Left renal cortex interstitium (tissue), 4 donors: ENCODE results near the gene KRTAP16-1. TPM values are rescaled to one million over a fixed set of nuclear protein-coding genes. Genes with fewer than 3 reads are reported as not detected.
A peak's percentile ranks its signal among the peaks of the same experiment; 100 is the strongest.
"Not testable (repeated sequence)": the region's sequence is repeated elsewhere in the genome, so short reads cannot be mapped to it uniquely, and the experiment has no call there.

Experiments
- DNase-seq, 4 donors: peaks; one replicate each; pipeline ENCODE4 v3.0.0-alpha.2; 2013; ENCODE audit warnings: low read depth in 4 of 4, low spot score in 2 of 4, missing footprints in 1 of 4
- polyA plus RNA-seq, 4 donors: library from polyadenylated mRNA; unstranded; fragments of 120-200 nt; gene quantifications; one replicate each; pipeline ENCODE4 v1.2.1, GENCODE V29; 2013; ENCODE audit not compliant: insufficient read length in 4 of 4

The KRTAP16-1 gene, protein sequence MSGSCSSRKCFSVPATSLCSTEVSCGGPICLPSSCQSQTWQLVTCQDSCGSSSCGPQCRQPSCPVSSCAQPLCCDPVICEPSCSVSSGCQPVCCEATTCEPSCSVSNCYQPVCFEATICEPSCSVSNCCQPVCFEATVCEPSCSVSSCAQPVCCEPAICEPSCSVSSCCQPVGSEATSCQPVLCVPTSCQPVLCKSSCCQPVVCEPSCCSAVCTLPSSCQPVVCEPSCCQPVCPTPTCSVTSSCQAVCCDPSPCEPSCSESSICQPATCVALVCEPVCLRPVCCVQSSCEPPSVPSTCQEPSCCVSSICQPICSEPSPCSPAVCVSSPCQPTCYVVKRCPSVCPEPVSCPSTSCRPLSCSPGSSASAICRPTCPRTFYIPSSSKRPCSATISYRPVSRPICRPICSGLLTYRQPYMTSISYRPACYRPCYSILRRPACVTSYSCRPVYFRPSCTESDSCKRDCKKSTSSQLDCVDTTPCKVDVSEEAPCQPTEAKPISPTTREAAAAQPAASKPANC
- polyA plus RNA-seq = not detected

DNA sequence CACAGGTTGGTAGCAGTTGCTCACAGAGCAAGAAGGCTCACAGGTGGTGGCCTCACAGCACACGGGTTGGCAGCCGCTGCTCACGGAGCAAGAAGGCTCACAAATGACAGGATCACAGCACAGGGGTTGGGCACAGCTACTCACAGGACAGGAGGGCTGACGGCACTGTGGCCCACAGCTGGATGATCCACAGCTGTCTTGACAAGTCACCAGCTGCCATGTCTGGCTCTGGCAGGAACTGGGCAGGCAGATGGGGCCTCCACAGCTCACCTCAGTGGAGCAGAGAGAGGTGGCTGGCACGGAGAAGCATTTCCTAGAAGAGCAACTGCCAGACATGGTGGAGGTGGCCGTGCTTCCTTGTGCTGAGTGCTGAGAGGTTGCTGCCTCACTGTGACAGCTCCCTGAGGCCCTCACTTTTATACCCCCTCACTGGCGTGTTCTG is at the start of gene KRTAP16-1:
TSS of gene KRTAP16-1 (minus strand) at position 392 of the 442 bp plus-strand sequence. CDS start at position 336, 56 bp downstream.
- no peak for DNase-seq

DNA sequence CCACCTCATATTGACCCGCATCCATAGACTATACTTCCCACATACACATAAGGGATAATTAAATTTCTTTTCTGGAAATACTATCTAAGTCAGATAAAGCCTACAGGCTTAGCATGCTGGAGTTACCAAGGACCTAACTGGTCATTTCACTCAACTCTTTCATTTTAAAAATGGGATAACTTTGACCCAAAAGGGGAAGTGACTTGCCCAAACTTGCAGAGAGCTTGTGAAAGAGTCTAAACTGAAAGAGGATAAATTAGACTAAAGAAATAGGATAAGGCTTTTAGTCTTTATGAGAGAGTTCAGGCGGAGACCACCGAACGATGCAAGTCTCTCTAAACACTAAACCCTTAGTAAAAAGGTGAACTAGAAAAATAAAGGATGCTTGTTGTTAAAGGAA is 45.4 kb upstream of the KRTAP16-1 start:
- DNase-seq = no peak

DNA sequence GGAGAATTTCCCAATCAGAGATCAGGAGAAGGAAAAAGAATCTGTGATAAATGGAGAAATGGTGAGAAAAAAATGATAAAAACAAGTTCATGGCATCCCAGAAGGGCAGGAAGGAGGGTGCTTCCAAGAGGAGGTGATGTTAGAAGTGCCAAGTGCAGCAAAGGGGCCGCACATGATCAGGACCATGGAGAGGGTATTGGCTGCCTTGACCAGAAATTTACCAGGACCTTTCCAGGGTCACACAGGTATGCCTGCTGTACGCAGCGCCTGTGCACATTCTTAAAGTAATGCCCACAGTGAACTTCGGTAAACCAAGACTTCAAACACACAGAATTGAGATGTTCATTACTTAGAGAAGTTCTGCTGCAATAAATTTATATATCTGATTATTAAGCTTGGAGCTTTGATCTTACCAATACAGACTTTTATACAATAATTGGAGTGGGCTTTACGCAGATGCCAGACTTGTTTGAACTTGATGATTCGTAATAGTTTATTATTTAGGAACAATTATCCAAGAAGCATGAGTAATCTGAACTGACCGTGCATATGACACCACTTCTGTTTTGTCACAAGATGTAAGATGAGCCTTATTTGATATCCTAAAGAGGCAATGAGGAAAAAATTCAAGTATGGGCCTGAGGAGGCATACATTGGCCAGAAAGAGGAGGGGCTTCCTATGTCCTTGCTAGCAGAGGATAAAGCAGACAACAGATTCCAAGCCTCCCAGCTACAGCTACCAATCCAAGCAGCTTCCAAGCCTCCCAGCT is 43.7 kb upstream of the KRTAP16-1 start:
- no peak for DNase-seq

DNA sequence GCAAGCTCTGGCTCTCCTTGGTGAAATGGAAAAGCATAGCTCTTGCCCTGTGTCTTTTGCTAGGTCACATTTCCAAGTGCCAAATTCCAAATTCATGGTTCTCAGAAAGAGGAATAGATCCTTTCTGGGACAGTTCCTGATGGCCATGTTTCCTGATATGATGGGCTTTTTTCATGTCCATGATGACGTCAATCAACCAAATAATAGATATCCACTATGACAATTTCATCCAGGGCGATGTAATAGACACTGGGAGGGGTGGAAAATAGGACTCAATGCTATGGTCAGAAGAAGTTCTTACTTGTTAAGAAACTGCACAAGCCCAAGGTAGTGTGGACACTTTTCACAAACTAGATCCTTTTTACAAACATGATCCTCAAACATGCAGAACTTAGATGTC is 42.1 kb upstream of the KRTAP16-1 start:
- DNase-seq = no peak

DNA sequence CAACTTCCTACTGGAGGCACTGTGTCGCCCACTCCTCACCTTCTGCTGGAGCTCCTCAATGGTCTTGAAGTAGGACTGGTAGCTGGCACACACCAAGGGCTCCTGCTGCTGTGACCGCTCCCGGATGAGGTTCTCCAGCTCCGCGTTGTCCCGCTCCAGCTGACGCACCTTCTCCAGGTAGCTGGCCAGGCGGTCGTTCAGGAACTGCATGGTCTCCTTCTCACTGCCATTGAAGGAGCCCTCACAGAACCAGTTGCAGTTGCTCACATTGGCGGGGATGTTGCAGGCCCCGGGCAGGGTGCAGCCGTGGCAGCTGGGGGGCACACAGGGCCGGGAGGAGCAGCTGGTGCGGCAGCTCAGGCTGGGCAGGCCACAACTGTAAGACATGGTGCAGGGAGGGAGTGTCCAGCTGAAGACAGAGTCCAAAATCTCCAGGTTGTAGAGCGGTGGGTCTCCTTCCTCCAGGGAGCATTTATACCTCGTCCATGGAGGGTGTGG is 41.3 kb upstream of the KRTAP16-1 start, which contains the start of gene KRT33A:
TSS of gene KRT33A (minus strand) at position 448 of the 498 bp plus-strand sequence. CDS start at position 387, 61 bp downstream.
- DNase-seq = not testable (repeated sequence)

DNA sequence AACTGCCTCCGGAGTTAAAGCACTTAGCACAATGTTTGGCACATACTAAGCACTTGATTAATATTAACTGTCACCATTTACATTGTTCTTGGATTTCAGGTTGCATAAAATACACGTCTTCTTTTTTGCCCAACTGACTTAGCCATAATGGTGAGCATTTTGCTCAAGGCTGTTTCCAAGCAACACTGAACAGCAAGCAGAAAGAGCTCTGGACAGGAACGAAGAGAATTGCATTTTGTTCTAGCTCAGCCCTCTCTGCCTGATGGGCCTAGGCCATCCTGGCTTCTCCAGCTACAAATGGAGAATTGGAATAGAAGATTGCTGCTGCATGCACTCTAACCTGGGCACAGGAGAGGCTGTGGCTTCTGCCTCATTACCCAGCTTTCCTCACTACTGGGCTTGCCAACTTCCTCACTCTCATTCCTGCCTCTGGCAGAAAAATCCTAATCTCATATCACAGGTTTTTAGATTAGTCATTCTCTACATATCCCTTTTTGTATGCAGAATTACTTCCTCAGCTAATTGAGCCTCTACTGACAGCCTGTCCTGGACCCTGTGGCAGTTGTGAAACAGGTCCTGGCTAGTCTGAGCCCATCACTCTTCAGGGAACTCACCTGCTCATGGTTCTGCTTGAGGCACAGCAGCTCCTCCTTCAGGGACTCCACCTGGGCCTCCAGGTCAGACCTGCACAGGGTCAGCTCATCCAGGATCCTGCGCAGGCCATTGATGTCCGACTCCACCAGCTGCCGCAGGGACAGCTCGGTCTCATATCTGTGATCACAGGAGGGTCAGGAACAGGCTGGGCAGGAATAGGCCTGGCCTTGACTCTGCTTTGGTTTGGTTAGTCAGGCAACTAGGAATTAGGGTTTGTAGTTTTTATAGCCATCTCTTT is 39.0 kb upstream of the KRTAP16-1 start:
- no peak for DNase-seq

DNA sequence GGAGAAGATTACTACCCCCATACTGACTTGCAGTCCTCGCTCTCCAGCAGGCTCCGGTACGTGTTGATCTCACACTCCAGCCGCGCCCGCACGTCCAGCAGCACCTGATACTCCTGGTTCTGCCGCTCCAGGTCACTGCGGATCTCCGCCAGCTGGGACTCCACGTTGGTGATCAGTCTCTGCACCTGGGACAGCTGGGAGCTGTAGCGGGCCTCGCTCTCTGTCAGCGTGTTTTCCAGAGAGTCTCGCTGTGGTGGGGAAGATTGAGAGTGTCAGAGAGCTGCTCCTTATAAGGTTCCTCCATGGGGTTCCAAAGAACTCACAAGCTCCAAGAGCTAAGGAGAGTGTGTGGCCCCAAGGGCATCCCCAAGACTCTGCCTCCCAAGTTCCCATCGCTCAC is 37.3 kb upstream of the KRTAP16-1 start:
- DNase-seq = not testable (repeated sequence)

DNA sequence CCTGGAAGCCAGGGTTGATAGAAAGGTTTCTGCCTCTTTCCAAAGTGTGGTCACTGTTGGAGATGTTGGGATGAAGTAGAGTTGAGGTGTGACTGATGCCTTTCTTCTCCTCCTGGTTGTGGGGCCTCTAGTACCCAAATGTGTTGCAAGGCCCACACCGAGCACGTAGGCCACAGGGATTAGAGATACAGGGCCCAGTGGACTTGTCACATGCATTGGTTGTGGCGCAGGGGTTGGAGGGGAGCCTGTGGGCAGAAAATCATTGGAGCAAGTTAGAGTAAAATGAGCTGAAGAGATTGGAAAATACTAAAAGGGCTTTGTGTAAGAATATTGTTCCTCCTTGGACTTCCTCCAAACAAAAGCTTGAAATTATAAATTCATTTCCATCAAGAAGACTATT is 36.9 kb upstream of the KRTAP16-1 start:
- no peak for DNase-seq

DNA sequence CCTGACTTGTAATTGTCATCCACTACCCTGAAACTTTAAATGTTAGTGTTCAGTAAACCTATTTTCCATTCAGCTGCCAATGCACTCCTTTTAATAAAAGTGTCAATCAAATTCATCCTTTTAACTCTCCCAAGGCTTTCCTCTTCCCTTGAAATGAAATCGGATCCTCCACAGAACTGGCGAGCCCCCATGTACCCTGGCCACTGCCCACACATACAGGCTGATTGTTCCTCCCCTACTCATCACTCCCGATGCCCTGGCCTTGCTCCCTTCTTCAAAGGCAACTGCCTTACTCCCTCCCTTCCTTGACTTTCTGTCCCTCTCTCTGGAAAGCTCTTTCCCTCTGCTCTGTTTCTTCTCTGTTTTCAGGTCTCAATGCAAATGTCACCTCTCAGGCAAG is 33.9 kb upstream of the KRTAP16-1 start:
- peak in 1 of 4 donors; percentile 36 for DNase-seq

DNA sequence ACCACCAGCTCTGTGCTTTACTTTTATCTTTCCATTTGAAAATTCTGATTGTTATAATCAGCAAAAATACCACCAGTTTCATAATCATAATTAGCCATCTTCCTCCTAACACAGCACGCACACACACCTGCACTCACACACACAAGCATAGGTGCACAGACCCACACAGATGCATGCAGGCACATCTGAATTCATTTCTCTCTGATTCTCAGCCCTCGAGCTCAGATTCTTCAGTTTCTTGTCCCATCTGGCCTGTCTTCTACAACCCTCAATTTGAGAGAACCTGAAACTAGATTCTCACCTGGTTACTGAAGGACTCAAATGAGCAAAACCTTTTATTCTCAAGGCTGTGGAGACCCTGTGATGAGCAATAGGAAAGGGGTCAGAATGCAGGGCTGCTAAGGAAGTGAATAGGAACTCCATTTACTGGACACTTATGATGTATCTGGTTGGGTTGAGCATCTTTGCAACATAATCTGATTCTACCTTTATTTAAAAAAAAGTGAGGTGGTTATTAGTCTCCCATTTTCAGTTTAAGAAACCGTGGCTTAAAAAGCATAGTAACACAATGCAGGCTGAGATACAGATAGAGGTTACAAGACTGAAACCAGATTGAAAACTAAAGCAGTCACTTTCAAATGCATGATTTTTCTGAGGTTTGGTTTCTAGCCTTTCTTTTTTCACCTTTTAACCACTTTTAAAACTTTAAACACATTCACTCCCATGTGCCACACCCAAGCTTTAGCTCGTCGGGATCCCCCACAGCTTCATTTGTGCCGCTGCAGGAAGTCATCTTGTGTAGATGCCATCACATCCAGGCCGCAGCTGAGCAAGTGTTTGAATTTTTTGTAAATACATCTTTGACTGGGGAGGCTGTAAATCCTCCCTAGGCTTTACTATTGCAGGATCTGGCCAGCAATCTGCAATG is 32.1 kb upstream of the KRTAP16-1 start:
- DNase-seq = no peak

DNA sequence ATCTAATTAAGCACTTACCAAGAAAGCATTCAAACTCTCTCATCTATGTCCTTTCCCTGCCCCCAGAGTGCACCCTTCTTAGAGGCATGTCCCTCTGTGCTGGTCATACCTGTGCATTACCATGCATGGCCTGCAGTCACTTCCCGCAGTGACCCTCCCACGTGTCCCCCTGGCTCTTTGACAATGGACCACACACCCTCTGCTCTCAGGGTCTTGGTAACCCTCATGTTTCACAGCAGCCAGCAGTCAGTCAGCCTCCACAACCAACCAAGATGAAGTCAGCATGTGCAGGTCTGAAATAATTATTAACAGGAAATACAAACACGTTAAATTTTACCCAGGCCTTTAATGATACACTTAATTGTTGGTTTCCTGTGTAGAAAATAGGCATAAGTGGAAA is 31.4 kb upstream of the KRTAP16-1 start:
- DNase-seq = peak in 1 of 4 donors; percentile 50

DNA sequence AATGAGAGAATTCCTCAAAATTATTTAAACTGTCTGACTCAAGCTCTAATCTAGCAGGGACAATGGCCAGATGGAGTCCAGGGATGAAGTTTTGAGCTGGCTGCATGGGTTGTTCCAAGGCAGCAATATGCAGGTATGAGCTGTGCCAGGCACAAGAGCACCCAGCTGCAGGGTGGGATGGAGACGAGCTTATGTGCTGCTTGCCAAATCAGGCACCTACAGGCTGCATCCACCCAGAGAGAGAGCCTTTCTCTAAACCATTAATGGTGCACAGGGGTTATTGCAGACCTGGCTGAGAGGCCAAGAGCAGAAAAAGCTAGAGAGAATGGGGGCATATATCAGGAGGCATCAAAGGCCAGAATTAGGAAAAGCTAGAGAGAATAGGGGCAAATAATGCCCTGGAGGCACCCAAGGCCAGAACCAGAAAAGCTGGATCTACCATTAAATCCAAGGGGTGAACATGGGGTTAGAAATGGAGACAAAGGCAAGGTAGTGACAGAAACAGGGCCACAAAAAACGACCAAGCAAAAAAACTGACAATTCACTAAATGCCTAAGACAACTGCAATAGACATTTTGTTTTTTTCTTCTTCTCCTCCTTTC is 30.6 kb upstream of the KRTAP16-1 start:
- DNase-seq = no peak

DNA sequence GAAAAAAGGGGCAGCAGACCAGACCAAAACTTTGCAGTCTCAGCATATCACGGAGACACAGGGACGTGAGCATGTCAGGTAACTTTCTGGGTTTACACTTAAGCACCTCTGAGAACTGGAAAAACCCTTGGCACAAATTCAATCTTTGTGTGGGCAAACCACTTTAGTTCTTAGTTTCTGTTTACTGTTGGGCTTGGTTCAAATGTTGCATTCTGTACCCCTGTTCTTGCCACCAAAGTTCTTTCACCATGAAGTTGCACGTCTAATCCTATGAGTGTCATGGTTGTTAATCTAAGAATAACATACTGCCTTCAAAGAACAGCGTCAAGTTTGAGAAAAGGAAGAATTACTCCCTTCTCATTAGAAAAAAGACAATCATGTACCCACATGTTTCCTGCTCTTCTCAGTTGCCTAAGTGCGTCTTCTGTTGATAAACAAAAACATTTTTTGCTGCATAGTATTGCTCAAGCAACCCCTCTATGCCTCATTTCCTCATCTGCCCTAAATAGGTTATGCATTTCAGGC is 29.9 kb upstream of the KRTAP16-1 start:
- no peak for DNase-seq

DNA sequence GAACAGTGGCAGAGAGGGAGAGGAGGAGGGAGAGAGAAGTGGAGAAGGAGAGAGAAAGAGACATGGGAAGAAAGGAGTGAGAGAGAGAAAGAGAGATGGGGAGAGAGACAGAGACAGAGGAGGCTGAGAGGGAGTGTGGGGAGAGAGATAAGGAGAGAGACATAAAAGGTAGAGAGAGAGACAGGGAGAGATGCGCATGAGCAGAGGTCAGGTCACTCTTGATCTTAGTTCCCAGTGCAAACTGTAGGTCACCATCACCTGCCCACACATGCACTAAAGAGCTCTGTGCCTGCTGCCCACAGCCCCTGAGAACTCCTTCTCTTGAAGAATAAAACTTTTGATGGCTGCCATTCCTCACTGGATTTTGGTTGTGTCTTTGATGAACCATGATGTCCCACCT is 26.6 kb upstream of the KRTAP16-1 start:
- no peak for DNase-seq

DNA sequence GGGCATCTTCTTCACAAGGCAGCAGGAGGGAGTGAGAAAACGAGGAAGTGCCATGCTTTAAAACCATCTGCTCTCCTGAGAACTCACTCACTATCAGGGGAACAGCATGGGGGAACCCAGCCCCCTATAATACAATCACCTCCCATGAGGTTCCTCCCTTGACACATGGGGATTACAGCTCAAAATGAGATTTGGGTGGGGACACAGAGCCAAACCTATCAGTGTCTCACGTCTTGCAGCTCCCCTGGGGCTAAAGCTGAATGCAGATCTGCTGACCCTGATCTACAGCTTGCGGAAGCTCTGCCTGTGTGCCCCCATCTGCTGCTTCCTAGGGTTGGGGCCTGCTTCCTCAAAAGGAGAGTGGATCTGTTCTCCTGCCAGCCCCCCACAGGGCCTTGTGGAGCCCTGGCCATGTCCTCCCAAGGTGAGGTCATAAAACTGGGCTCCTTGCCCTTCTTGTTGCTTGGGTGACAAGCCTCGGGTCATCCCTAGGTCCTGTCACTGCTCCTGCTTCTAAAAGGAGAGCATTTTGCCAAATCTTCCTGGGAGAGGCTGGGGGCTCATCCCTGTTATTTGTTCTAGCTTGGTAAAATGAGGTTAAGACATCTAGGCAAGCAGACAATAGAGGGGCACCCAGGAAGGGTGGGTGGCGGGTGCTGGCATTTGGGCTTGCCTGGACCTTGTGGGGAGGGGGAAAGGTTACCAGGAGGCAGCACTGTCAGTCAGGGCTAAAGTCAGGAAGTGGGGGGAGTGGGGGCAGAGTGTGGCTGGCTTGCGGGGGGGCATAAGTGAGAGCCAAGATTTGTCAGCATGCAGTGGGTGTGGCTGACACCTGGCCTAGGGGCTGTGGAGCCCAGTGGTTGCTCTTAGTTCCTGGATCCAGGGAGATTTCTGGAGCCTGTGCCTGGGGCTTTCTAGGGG is 25.5 kb upstream of the KRTAP16-1 start:
- DNase-seq = no peak

DNA sequence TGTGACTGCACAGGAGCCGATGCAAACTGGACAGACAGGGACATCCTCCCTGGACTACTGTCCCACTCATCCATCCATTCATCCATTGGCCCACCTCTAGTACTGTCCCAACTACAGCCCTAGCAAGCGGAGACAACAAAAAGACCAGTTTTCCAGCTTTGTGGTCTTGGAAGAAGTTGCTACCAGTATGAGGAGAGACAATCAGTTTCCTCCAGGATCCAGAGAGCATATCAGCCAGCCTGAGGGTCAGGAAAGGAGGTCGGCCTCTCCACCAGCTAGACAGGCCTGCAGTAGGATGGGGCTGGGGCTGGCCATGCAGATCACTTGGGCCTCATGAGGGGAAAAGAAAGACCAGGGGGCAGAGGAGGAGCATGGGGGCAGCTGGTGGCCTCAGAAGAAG is 24.7 kb upstream of the KRTAP16-1 start:
- no peak for DNase-seq

DNA sequence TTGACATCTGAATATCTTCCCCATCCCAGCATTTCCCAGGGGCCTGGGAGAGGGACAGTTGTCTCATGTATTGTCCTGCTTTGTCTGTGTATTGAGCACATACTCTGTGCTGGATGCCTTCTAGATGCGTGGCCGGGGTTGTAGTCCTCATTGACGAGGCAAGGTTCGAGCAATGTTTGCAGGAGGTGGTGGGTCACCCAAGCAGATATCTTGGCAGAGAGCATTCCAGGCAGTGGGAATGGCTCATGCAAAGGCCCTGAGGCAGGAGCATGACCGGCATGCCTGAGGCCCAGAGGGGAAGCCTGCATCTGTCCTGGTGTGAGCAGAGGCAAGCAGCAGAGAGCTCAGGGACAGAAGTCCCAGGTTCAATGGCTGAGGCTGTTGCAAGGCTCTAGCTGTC is 24.0 kb upstream of the KRTAP16-1 start:
- no peak for DNase-seq
